ENCODE results near the gene HSPA12A.

HSPA12A gene

DNA sequence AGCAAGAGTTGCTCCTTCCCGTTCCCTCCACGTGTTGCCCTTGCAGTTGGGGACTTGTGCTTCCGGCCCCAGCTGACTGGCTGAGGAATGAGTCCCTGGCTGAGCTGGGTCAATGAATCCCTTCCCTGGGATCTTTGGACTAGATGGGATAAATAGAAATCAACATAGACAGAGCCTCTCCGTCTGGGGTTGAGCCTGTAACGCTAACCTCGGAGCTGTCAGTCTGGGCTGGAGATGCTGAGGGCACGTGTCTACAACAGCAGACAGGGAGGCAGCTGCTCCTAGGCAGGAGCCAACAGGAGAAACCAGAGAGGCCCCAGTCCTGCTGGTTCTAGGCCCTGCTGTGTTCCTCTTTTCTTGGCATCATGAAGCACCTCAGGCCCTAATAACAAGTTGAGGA, 42.3 kb upstream of the HSPA12A start:
- H3K79me2 ChIP-seq (ENCODE audit: control insufficient read depth, low read length): no peaks in the 10 kb centered on the region
- H3K27me3 ChIP-seq (ENCODE audit: control insufficient read depth, low read length): no peaks in the 10 kb centered on the region
- H3K9me3 ChIP-seq (ENCODE audit: control insufficient read depth, insufficient read depth, low read length): no peaks in the 10 kb centered on the region
- no peak for TF ChIP-seq EZH2phosphoT487 (IDR thresholded peaks at IDR 0.05; ENCODE audit: borderline replicate concordance, low read length)
- H3K36me3 ChIP-seq (ENCODE audit: control insufficient read depth, low read length): no peaks in the 10 kb centered on the region
- no peaks in the 10 kb centered on the region for H3K9me2 ChIP-seq (replicated peaks; ENCODE audit: control insufficient read depth, low read length)
- no peak overlapping the region for H3K27ac ChIP-seq (ENCODE audit: low read depth, low read length)
- no peak overlapping the region for H3K4me3 ChIP-seq (ENCODE audit: low read length)
- no peaks in the 10 kb centered on the region for H4K20me1 ChIP-seq (ENCODE audit: control insufficient read depth, insufficient read depth, low read depth, low read length)
- no peak overlapping the region for H3K4me2 ChIP-seq (ENCODE audit: low read length)
- no peaks in the 10 kb centered on the region for H3F3A ChIP-seq (ENCODE audit: control insufficient read depth, insufficient read depth)
- no peaks in the 10 kb centered on the region for H3K4me1 ChIP-seq (ENCODE audit: control insufficient read depth, low read length)

DNA sequence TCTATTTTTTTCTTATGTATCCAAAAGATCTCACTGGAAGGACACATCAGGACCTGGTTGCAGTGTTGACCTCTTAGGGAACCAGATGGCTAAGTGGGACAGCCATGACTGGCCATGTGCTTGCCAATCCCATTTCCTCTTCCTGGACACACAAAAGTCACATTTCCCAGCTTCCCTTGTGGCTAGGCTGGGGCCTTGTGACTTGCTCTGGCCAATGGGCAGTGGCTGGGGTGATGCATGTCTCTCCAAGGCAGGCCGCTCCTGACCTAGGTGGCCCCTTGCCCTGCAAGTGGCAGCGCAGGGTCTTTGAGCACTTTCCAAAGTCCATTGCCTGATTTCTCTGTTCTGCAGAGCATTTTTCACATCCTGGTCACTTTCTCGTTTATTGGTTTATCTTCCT, 41.7 kb upstream of the HSPA12A start:
- Histone ChIP-seq H3K27ac (ENCODE audit: low read depth, low read length) (no peak overlapping the region), H3K4me1 (ENCODE audit: control insufficient read depth, low read length) (no peaks in the 10 kb centered on the region), H3F3A (ENCODE audit: control insufficient read depth, insufficient read depth) (no peaks in the 10 kb centered on the region), H3K27me3 (ENCODE audit: control insufficient read depth, low read length) (no peaks in the 10 kb centered on the region), H3K4me2 (ENCODE audit: low read length) (no peak overlapping the region), H3K36me3 (ENCODE audit: control insufficient read depth, low read length) (no peaks in the 10 kb centered on the region), H3K79me2 (ENCODE audit: control insufficient read depth, low read length) (no peaks in the 10 kb centered on the region), H3K9me3 (ENCODE audit: control insufficient read depth, insufficient read depth, low read length) (no peaks in the 10 kb centered on the region), H3K4me3 (ENCODE audit: low read length) (no peak overlapping the region), H3K9me2 (replicated peaks; ENCODE audit: control insufficient read depth, low read length) (no peaks in the 10 kb centered on the region), H4K20me1 (ENCODE audit: control insufficient read depth, insufficient read depth, low read depth, low read length) (no peaks in the 10 kb centered on the region)
- TF ChIP-seq, protein P1, sequence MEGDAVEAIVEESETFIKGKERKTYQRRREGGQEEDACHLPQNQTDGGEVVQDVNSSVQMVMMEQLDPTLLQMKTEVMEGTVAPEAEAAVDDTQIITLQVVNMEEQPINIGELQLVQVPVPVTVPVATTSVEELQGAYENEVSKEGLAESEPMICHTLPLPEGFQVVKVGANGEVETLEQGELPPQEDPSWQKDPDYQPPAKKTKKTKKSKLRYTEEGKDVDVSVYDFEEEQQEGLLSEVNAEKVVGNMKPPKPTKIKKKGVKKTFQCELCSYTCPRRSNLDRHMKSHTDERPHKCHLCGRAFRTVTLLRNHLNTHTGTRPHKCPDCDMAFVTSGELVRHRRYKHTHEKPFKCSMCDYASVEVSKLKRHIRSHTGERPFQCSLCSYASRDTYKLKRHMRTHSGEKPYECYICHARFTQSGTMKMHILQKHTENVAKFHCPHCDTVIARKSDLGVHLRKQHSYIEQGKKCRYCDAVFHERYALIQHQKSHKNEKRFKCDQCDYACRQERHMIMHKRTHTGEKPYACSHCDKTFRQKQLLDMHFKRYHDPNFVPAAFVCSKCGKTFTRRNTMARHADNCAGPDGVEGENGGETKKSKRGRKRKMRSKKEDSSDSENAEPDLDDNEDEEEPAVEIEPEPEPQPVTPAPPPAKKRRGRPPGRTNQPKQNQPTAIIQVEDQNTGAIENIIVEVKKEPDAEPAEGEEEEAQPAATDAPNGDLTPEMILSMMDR (IDR thresholded peaks at IDR 0.05; ENCODE audit: low read depth, low read length, poor library complexity, severe bottlenecking): no peak
- no peak for TF ChIP-seq EZH2phosphoT487 (IDR thresholded peaks at IDR 0.05; ENCODE audit: borderline replicate concordance, low read length)

DNA sequence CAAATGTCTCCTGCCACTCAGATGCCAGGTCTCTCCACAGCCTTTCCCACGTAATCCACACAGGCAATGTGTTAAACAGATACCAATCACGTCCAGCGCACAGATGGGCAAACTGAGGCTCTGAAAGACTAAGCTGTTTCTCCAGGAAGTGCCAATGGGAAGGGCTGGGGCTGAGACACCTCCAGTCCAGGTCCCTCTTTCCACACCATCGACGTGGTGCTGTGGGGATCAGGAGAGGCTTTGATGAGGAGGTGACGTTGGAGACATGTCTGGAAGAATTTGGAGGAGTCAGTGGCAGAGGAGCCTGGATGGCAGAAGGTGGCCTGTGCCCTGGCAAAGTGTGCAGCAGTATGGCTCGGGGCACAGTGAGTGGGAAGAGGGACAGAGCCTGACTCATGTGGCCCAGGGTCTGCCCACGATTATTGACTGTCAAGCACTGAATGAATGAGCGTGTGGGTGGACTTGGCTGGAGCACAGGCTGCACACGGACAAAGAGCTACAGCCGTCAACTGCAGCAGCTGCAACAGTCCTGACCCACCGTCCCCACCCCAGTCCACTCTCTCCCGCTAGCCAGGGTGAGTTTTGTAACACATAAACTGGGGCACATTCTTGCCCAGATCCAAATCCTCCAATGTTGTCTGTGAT, 40.8 kb upstream of the HSPA12A start:
- Histone ChIP-seq H3K79me2 (ENCODE audit: control insufficient read depth, low read length) (no peaks in the 10 kb centered on the region), H3K9me3 (ENCODE audit: control insufficient read depth, insufficient read depth, low read length) (no peaks in the 10 kb centered on the region), H3K4me3 (ENCODE audit: low read length) (no peak overlapping the region), H3K27me3 (ENCODE audit: control insufficient read depth, low read length) (no peaks in the 10 kb centered on the region), H3K4me1 (ENCODE audit: control insufficient read depth, low read length) (no peaks in the 10 kb centered on the region), H3K36me3 (ENCODE audit: control insufficient read depth, low read length) (no peaks in the 10 kb centered on the region), H4K20me1 (ENCODE audit: control insufficient read depth, insufficient read depth, low read depth, low read length) (no peaks in the 10 kb centered on the region), H3F3A (ENCODE audit: control insufficient read depth, insufficient read depth) (no peaks in the 10 kb centered on the region), H3K27ac (ENCODE audit: low read depth, low read length) (no peak overlapping the region), H3K9me2 (replicated peaks; ENCODE audit: control insufficient read depth, low read length) (no peaks in the 10 kb centered on the region), H3K4me2 (ENCODE audit: low read length) (no peak overlapping the region)
- TF ChIP-seq, protein P1 (IDR thresholded peaks at IDR 0.05; ENCODE audit: low read depth, low read length, poor library complexity, severe bottlenecking): no peak

DNA sequence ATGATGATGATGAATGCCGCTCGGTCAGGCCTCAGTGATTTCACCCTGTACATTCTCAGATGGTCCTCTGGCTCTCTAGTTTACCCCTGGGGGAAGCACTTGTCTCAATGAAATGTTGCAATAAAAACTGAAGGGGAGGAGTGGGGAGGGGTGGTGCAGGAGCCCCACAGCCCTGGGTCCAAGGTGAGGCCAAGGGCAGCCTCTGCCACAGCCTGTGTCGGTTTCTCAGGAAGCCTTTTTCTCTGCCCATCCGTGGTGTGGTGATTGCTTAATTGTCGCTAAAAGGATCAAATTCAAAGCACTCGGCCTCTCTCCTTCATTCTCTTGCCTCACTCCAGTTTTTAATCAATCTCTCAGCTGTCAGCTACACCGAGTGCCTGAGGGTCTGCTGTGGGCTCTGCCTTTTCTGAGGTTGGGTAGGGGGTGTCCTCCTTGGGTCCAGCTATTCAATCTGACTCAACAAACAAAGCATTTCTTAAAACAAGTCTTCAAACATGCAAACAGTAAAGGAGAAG, 39.1 kb upstream of the HSPA12A start:
- Histone ChIP-seq H3K79me2 (ENCODE audit: control insufficient read depth, low read length) (no peaks in the 10 kb centered on the region), H3K27me3 (ENCODE audit: control insufficient read depth, low read length) (no peaks in the 10 kb centered on the region), H3K4me2 (ENCODE audit: low read length) (no peak overlapping the region), H3K4me3 (ENCODE audit: low read length) (no peak overlapping the region), H3K36me3 (ENCODE audit: control insufficient read depth, low read length) (no peaks in the 10 kb centered on the region), H3F3A (ENCODE audit: control insufficient read depth, insufficient read depth) (no peaks in the 10 kb centered on the region), H3K27ac (ENCODE audit: low read depth, low read length) (no peak overlapping the region), H3K4me1 (ENCODE audit: control insufficient read depth, low read length) (no peaks in the 10 kb centered on the region), H4K20me1 (ENCODE audit: control insufficient read depth, insufficient read depth, low read depth, low read length) (no peaks in the 10 kb centered on the region), H3K9me2 (replicated peaks; ENCODE audit: control insufficient read depth, low read length) (no peaks in the 10 kb centered on the region), H3K9me3 (ENCODE audit: control insufficient read depth, insufficient read depth, low read length) (no peaks in the 10 kb centered on the region)
- TF ChIP-seq, protein P1 (IDR thresholded peaks at IDR 0.05; ENCODE audit: low read depth, low read length, poor library complexity, severe bottlenecking): no peak
- TF ChIP-seq EZH2phosphoT487 (IDR thresholded peaks at IDR 0.05; ENCODE audit: borderline replicate concordance, low read length): no peak

All from DOHH2 (cell line).